C4-2B (cell line): ENCODE results near the gene LRP1-AS.

ENCODE experiments used
- ZFX ChIP-seq: fragments of 450-650 bp; IDR thresholded peaks from 2 replicates; pipeline ENCODE4 v1.6.1; 2017
- TF ChIP-seq, protein P1 (sequence below): fragments of 450-650 bp; conservative IDR thresholded peaks from 2 replicates; pipeline ENCODE4 v1.5.1; 2017; ENCODE audit warnings: mild to moderate bottlenecking

- TF ChIP-seq, protein P1, sequence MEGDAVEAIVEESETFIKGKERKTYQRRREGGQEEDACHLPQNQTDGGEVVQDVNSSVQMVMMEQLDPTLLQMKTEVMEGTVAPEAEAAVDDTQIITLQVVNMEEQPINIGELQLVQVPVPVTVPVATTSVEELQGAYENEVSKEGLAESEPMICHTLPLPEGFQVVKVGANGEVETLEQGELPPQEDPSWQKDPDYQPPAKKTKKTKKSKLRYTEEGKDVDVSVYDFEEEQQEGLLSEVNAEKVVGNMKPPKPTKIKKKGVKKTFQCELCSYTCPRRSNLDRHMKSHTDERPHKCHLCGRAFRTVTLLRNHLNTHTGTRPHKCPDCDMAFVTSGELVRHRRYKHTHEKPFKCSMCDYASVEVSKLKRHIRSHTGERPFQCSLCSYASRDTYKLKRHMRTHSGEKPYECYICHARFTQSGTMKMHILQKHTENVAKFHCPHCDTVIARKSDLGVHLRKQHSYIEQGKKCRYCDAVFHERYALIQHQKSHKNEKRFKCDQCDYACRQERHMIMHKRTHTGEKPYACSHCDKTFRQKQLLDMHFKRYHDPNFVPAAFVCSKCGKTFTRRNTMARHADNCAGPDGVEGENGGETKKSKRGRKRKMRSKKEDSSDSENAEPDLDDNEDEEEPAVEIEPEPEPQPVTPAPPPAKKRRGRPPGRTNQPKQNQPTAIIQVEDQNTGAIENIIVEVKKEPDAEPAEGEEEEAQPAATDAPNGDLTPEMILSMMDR: no peak
- TF ChIP-seq ZFX: no peak
These were observed 14.1 kb upstream of the LRP1-AS start for GRCh38 chr12:57161491-57161890.
